HEK293 (cell line): ENCODE data around the gene CYP17A1.

Source experiments
- CTCF ChIA-PET: fragments of 350-600 bp; formaldehyde crosslinking; extraction: SDS; loops from one replicate; lab custom pipeline; 2021; ENCODE audit warnings: antibody characterized with exemption; lab: Yijun Ruan, JAX
- POLR2A ChIA-PET: fragments of 300-600 bp; formaldehyde crosslinking; extraction: SDS; loops from one replicate; lab custom pipeline; 2020; ENCODE audit warnings: antibody characterized with exemption, inconsistent platforms; lab: Yijun Ruan, JAX
- H3K27ac ChIP-seq: fragments of 200-500 bp; sonication (Bioruptor generic); 2 replicates; pipeline ENCODE4 v1.5.1; 2014; ENCODE audit warnings: low read depth, low read length, control low read depth, inconsistent platforms; ENCODE audit errors: extremely low read depth
- H3K36me3 ChIP-seq, 2 experiments: fragments of 200-500 bp in 1 of 2; sonication (Bioruptor generic) in 1 of 2; 1 replicate in 1 of 2; 2 replicates in 1 of 2; pipeline ENCODE4 v1.5.1; 2014 to 2017; ENCODE audit warnings: inconsistent platforms in 2 of 2, low read length in 2 of 2; ENCODE audit not compliant: control insufficient read depth in 2 of 2, insufficient read depth in 1 of 2
- H3K4me1 ChIP-seq: fragments of 200-500 bp; sonication (Bioruptor generic); 2 replicates; pipeline ENCODE4 v1.5.1; 2014; ENCODE audit warnings: mild to moderate bottlenecking, low read length, inconsistent platforms; ENCODE audit not compliant: control insufficient read depth, insufficient read depth
- H3K4me3 ChIP-seq: 2 replicates; pipeline ENCODE4 v1.5.1; 2011; ENCODE audit warnings: low read depth, mild to moderate bottlenecking, control low read depth, low read length, moderate library complexity
- H3K9me3 ChIP-seq: fragments of 200-500 bp; sonication (Bioruptor generic); 2 replicates; pipeline ENCODE4 v1.5.1; 2014; ENCODE audit warnings: low read depth, low read length, inconsistent platforms; ENCODE audit not compliant: control insufficient read depth, insufficient read depth
- PRDM1 ChIP-seq: fragments of 450-650 bp; formaldehyde crosslinking; IDR thresholded peaks from 2 replicates; pipeline ENCODE4; 2016; ENCODE audit warnings: missing biosample characterization, missing genetic modification characterization
- RBAK ChIP-seq: fragments of 450-650 bp; formaldehyde crosslinking; IDR thresholded peaks from 2 replicates; pipeline ENCODE4 v1.5.1; 2016; ENCODE audit warnings: missing biosample characterization, missing genetic modification characterization
- ZBTB48 ChIP-seq: fragments of 450-650 bp; formaldehyde crosslinking; IDR thresholded peaks from 2 replicates; pipeline ENCODE4 v1.5.1; 2016; ENCODE audit warnings: missing biosample characterization, missing genetic modification characterization
- ZFHX2 ChIP-seq: fragments of 450-650 bp; formaldehyde crosslinking; conservative IDR thresholded peaks from 2 replicates; pipeline ENCODE4 v1.5.1; 2016; ENCODE audit warnings: missing biosample characterization, missing genetic modification characterization
- ZNF10 ChIP-seq: fragments of 450-650 bp; formaldehyde crosslinking; IDR thresholded peaks from 2 replicates; pipeline ENCODE4 v1.5.1; 2017; ENCODE audit warnings: missing biosample characterization, missing genetic modification characterization
- ZNF214 ChIP-seq: fragments of 450-650 bp; formaldehyde crosslinking; IDR thresholded peaks from 2 replicates; pipeline ENCODE4 v1.5.1; 2017; ENCODE audit warnings: missing biosample characterization, mild to moderate bottlenecking, missing genetic modification characterization, borderline replicate concordance
- ZNF26 ChIP-seq: fragments of 450-650 bp; formaldehyde crosslinking; IDR thresholded peaks from 2 replicates; pipeline ENCODE4 v1.5.1; 2016; ENCODE audit warnings: missing biosample characterization, missing genetic modification characterization
- ZNF449 ChIP-seq: fragments of 450-650 bp; formaldehyde crosslinking; IDR thresholded peaks from 2 replicates; pipeline ENCODE4 v1.5.1; 2017; ENCODE audit warnings: missing biosample characterization, mild to moderate bottlenecking, missing genetic modification characterization, moderate library complexity
- ZNF580 ChIP-seq: fragments of 450-650 bp; formaldehyde crosslinking; IDR thresholded peaks from 2 replicates; pipeline ENCODE4 v1.5.1; 2016; ENCODE audit warnings: missing biosample characterization, missing genetic modification characterization
- ZNF704 ChIP-seq: fragments of 450-650 bp; formaldehyde crosslinking; IDR thresholded peaks from 2 replicates; pipeline ENCODE4 v1.5.1; 2016; ENCODE audit warnings: missing biosample characterization, missing genetic modification characterization
- ZNF830 ChIP-seq: fragments of 450-650 bp; IDR thresholded peaks from 2 replicates; pipeline ENCODE4 v1.5.0; 2018; ENCODE audit warnings: missing biosample characterization, missing genetic modification characterization, low read depth, mild to moderate bottlenecking, moderate library complexity

The CYP17A1 gene

GRCh38 chr10:102801978-102802377, 35.2 kb downstream of the CYP17A1 start:
- H3K36me3 ChIP-seq = peaks cover 3 to 34% of the 10 kb centered on the region in 2 experiments; a peak in 2 of 3 replicates
- TF ChIP-seq ZNF10 (tag by site-specific recombination) = no peak
- TF ChIP-seq ZNF214 (tag by site-specific recombination) = no peak
- no peak for TF ChIP-seq RBAK (tag by site-specific recombination)
- no peak for TF ChIP-seq ZNF580 (tag by site-specific recombination)
- TF ChIP-seq ZNF704 (tag by site-specific recombination) = no peak
- TF ChIP-seq, all 188 proteins: peak for 0
- POLR2A ChIA-PET = interaction anchor here (1.0 kb wide), 1 partner anchor 21 kb away, joined by 4 read pairs; no protein-coding TSS in a partner anchor
- H3K27ac ChIP-seq = no peak overlapping the region
- CTCF ChIA-PET = interaction anchor here (0.6 to 2.4 kb wide), 3 partner anchors 21 to 1035 kb away, joined by 4 to 7 read pairs (median 6); no protein-coding TSS in a partner anchor
- no peaks in the 10 kb centered on the region for H3K4me1 ChIP-seq
- H3K4me3 ChIP-seq = no peak overlapping the region
- no peaks in the 10 kb centered on the region for H3K9me3 ChIP-seq

GRCh38 chr10:102801496-102801895, 35.7 kb downstream of the CYP17A1 start:
- POLR2A ChIA-PET = interaction anchor here (1.0 kb wide), 1 partner anchor 20 kb away, joined by 4 read pairs; no protein-coding TSS in a partner anchor
- peaks cover 2% of the 10 kb centered on the region; the same call in 1 of the 2 replicates for H3K4me1 ChIP-seq
- TF ChIP-seq PRDM1 (tag by site-specific recombination) (peak; percentile 79), ZNF449 (tag by site-specific recombination) (peak; percentile 97), ZNF26 (tag by site-specific recombination) (no peak)
- H3K27ac ChIP-seq = no peak overlapping the region
- no peak overlapping the region for H3K4me3 ChIP-seq
- no peaks in the 10 kb centered on the region for H3K9me3 ChIP-seq
- H3K36me3 ChIP-seq = peaks cover 3 to 34% of the 10 kb centered on the region in 2 experiments; a peak in 2 of 3 replicates
- CTCF ChIA-PET = interaction anchor here (2.4 kb wide), 1 partner anchor 49 kb away, joined by 7 read pairs; no protein-coding TSS in a partner anchor

GRCh38 chr10:102800611-102801335, 36.4 kb downstream of the CYP17A1 start:
- ChIA-PET CTCF (interaction anchor here (0.6 to 2.4 kb wide), 2 partner anchors 48 to 55 kb away, joined by 4 to 7 read pairs; no protein-coding TSS in a partner anchor), POLR2A (interaction anchor here (1.0 kb wide), 1 partner anchor 20 kb away, joined by 4 read pairs; no protein-coding TSS in a partner anchor)
- TF ChIP-seq ZBTB48 (tag by site-specific recombination) (no peak), ZNF830 (no peak), ZFHX2 (tag by site-specific recombination) (no peak)
- no peak overlapping the region for H3K27ac ChIP-seq
- peaks cover 3 to 34% of the 10 kb centered on the region in 2 experiments; a peak in 2 of 3 replicates for H3K36me3 ChIP-seq
- no peak overlapping the region for H3K4me3 ChIP-seq
- H3K4me1 ChIP-seq = peaks cover 2% of the 10 kb centered on the region; the same call in 1 of the 2 replicates
- no peaks in the 10 kb centered on the region for H3K9me3 ChIP-seq
